ENCODE results near the gene ROM1.

The ROM1 gene

DNA sequence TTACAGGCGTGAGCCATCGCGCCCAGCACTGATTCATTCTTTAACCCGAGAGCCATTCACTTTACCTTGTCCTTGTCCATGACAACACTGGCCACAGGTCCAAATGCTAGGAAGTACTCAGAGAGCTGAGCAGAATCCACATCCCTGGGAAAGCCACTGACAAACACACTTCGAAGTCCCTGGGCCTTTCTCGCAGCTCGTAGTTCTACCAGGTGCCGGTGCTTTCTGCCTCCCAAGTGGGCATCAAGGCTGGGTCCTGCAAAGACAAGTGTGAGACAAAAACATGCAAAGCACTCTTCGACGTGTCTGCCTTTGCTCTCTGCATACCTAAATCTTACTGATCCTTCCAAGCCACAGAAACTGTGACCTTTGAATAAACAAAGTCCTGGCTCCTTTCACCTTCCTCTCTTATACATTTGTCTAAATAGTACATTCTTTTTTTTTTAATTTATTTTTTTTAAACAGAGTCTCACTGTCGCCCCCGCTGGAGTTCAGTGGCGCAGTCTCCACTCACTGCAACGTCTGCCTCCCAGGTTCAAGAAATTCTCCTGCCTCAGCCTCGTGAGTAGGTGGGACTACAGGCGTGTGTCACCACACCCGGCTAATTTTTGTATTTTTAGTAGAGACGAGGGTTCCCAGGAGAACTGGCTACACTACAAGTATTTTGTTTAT is 24.0 kb upstream of the ROM1 start:
- DNase-seq (ENCODE audit: low read depth in 2 of 2): no peak

DNA sequence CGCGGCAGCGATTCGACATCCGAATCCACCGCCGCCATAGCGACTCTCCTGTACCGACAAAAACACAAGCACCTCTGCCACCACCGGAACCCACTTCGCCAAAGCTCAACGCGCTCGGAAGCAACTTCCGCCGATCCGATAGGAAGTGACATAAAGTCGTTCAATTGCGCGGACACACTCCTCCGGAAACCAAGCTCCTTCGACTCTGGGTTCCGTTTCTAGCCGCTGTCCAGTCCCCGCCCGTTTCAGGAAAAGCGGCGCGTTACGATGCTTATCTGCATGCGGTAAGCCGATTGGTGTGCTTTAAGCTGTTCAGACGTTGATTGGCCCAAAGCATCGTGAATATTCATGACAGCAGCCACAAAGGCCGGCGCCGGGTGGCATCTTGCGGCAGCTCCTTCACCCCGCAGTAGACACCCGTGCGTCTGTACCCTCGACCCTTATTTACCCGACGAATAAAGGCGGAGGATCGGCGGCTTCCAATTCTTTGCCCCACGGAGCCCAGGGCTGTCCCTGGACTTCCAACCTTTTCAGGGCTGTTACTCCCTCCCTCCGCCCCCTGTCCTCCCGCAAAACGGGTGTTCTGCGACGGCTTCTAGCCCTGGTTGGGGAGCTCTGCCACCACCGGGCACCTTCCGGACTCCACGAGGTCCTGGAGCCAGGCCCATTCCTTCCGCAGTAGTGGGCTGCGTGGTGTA is 21.5 kb upstream of the ROM1 start, which contains the start of gene TUT1:
TSS of gene TUT1 (minus strand) at position 76 of the 698 bp plus-strand sequence. CDS start at position 38, 38 bp downstream.
- peak; percentile 87 to 91 for DNase-seq (ENCODE audit: low read depth in 2 of 2)

DNA sequence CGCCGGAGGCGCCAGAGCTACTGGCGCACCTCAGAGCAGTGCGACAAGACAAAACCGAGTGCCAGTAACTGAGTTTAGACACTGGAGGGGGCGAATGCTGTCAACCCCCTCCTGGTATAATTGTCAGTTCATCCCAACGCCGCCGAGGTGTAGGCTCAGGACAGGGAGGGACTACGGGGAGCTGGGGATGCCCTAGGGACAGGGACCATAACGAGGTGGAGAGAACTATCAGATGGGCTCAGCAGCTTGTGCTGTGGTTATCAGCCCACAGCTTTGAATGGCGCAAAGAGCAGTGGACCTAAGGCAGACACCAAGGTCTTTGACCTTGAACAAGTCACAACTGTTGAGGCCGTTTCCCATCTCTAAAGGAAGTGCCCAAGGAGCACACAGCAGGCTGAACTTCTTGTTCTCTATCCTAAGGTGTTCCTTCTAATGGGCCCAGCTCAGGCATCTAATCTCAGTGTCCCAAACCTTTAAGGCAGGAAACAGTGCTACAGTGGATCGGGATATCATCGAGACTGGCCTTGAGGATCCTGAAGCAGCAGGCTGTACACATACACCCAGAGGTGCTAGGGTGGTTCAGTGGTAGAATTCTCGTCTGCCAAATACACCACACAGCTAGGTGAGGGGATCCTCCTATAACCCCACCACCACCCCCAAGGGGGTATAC is 20.8 kb upstream of the ROM1 start:
- no peak for DNase-seq (ENCODE audit: low read depth in 2 of 2)

DNA sequence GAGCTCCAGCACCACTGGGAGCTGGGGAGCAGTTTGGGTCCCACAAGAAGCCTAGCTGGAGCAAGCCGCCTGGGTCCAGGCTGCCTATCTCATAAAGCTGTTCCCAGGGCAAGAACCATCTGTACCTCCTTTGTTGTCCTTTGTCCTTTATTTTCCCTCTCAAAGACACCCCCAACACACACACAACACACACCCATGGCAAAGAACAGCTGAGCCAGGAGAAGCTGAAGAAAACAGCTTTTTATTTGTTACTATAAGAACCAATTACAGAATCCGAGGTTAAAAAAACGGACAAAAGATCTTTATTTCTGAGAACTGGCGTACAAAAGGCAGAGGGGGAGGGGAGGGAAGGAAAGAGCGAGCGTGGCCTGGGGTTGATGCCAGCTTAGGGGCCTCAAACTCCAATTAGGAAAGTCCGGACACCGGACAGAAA is 20.1 kb upstream of the ROM1 start:
- no peak for DNase-seq (ENCODE audit: low read depth in 2 of 2)

- peak in 1 of 2 donors; percentile 59 for DNase-seq (ENCODE audit: low read depth in 2 of 2)
These were observed 19.5 kb upstream of the ROM1 start for GRCh38 chr11:62593434-62594044.

- DNase-seq (ENCODE audit: low read depth in 2 of 2): no peak
These were observed 17.9 kb upstream of the ROM1 start for GRCh38 chr11:62595124-62595523.

DNA sequence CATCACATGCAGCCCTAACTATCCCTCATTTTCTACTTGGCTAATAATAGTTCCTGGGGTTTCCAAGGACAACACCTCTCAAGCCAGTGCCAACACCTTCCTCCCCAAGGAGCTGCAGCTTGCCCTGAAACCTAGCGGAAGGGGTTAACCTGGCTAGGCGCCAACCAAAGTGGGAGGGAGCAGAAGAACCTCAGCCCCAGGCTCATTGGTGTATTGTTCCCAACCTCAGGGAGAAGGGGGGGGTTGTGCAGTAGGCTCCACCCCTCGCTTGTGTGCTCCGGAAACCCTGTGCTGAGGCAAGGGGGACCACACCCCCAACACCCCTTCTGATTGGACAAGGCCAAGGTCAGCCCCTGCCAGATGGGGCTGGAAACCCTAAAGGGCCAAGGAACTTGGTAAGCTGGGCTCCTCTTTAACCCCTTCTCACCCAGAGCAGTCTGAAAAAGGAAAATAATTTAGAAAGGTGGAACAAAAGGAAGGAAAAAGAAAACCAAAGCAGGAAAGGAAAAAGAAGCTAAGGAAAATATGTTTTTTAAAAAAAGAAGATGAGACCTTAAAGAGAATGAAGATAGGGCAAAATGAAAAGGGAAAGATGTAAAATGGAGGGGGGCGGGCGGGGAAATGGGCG is 13.9 kb upstream of the ROM1 start:
- peak; percentile 79 to 90 for DNase-seq (ENCODE audit: low read depth in 2 of 2)

GRCh38 chr11:62599901-62600300 is 13.2 kb upstream of the ROM1 start:
- DNase-seq (ENCODE audit: low read depth in 2 of 2): no peak

DNA sequence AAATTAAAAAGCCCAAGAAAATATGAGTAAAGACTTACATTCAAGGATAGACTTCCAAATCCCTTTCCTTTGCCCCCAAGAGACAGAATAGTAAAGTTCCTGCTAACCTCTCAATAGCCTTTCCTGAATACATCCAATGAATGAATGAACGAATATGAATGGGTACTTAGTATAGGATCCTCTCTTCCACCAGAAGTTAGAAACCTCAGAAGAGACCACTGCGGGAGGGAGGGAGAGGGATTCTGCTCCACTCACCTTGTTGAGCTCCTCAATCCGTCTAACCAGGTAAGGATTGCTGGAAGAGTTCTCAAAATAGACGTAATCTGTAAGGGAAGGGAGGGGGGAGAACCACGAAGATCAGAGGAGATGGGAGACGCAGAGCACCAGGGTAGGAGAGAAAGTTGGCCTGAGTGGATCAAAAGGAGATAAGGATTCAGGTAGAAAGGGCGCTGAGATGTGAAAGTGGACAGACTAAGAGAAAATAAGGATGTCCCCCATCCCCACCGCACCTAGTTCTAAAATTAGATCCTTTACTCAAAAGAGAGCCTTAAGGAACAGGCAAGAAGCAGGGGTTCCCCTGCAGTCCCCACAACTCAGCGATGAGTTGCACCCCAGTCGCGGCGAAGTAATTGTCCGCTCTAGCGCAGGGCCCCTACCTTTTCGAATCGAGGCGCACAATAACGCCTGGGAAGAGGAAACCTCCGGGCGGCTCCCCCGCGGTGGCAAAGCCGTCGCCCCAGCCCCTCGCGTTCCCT is 12.5 kb upstream of the ROM1 start:
- DNase-seq (ENCODE audit: low read depth in 2 of 2): no peak

DNA sequence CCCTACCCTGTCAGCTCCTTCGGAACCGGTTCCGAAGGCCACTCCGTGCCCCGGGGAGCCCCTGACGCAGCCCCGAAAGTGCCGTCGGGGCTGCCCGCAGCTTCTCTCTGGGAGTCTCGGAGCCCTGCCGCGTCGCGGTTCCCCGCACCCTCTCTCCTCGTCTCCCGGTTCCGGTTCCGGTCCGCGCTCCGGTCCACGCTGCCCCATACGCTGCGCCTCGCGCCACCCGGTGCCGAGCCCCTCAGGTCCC is 12.0 kb upstream of the ROM1 start:
- DNase-seq (ENCODE audit: low read depth in 2 of 2): no peak

- DNase-seq (ENCODE audit: low read depth in 2 of 2): peak; percentile 98 to 99
These were observed 11.5 kb upstream of the ROM1 start, which contains the start of gene MTA2 for GRCh38 chr11:62601372-62602140. MTA2 (minus strand) TSS chr11:62601865; CDS start chr11:62601450, 415 bp downstream.

- no peak for DNase-seq (ENCODE audit: low read depth in 2 of 2)
These were observed 10.7 kb upstream of the ROM1 start for GRCh38 chr11:62602141-62603071.

DNA sequence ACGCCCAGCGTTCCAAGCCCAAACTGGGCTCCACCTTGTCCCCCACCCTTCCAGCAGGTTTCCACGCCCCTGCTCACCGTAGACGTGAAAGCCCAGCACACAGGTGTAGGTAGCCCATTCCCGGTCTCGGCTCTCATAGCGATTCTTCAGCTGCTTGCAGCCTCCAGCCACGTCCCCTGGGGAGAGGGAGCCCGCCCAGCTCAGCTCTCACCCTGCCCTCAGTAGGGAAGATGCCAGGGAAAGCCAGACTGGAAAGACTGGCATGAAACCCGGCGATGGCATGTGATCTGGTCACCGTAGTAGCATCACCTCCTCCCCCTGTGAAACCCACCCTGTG is 10.0 kb upstream of the ROM1 start:
- DNase-seq (ENCODE audit: low read depth in 2 of 2): no peak

DNA sequence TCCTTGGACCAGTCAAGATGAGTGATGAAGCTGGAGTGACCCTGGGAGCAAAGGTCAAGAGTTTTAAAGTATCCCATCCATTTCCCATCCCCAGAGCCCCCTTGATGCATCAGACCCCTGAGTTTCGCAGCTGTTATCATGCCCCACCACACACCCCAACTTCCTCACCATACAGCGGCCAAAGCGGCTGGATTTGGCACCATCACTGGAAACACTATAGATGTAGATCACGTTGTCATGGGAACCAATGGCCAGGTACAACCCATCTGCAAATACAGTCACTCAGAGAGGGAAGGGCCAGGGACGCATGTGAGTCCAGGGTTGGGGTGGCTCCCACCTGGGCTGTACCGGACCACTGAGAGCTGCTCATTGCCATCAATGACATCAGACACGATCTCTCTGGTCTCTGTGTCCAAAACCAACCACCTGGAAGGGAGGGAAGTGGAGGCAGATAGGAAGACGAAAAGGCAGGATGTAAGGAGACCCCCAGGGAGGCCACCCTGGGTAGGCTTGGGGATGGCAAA is 9.2 kb upstream of the ROM1 start:
- DNase-seq (ENCODE audit: low read depth in 2 of 2): no peak

GRCh38 chr11:62604460-62605120 is 8.5 kb upstream of the ROM1 start:
- DNase-seq (ENCODE audit: low read depth in 2 of 2): no peak

GRCh38 chr11:62605467-62605866 is 7.6 kb upstream of the ROM1 start:
- no peak for DNase-seq (ENCODE audit: low read depth in 2 of 2)

GRCh38 chr11:62605902-62606301 is 7.2 kb upstream of the ROM1 start:
- DNase-seq (ENCODE audit: low read depth in 2 of 2): no peak

DNA sequence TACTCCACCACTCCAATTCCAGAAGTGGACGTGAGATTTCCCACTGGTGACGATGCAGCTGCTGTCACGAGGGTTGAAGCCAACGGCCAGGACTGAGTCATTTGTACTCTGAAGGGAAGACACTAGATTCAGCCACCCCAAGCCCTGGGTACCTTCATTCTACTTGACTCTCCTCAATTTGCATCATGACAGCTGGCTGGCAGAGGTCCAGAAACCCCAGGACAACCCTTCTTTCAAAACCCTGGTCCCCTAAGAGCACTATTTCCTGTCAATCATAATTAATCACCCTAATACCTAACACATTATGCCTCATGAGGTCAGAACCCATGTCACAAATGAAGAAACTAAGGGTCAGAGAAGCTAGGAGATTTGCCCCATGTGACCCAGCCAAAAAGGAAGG is 5.3 kb upstream of the ROM1 start:
- DNase-seq (ENCODE audit: low read depth in 2 of 2): no peak

DNA sequence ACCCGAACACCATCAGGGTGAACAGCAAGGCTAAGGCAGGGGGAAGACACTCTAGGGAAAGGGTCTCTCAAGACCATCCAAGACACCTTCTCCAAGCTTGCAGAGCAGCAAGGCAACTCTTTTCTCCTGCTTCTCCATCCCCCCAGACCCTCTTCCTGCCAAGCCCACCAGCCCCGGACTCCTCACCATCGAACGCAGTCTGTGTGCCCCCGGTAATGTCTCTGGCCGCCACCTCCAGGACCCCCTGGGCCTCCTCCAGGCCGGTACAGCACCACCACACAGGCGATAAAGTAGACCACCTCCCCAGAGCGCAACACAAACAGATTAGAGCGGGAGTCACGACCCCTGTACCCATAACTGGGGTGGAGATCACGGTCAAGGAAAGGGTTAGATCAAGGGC is 4.3 kb upstream of the ROM1 start:
- DNase-seq (ENCODE audit: low read depth in 2 of 2): no peak
